Transverse colon (tissue), 4 donors: ENCODE measurements around the gene TRIB2. TPM values are rescaled to one million over a fixed set of nuclear protein-coding genes. Genes with fewer than 3 reads are reported as not detected.

ENCODE experiments used
- DNase-seq: peaks from one replicate; pipeline ENCODE4 v3.0.0-alpha.2; 2019
- H3K27ac ChIP-seq, 4 donors: fragments of 200-600 bp; sonication (generic); 2 replicates each; pipeline ENCODE4 v1.5.1; 2016 to 2018; ENCODE audit warnings: inconsistent platforms in 4 of 4
- H3K27me3 ChIP-seq: fragments of 200-600 bp; sonication (generic); 2 replicates; pipeline ENCODE4 v1.5.1; 2017; ENCODE audit warnings: inconsistent platforms
- H3K36me3 ChIP-seq, 4 donors: fragments of 200-600 bp; sonication (generic); 2 replicates each; pipeline ENCODE4 v1.5.1; 2017 to 2019; ENCODE audit warnings: inconsistent platforms in 4 of 4
- H3K4me1 ChIP-seq, 4 donors: fragments of 200-600 bp; sonication (generic); 2 replicates each; pipeline ENCODE4 v1.5.1; 2017 to 2020; ENCODE audit warnings: inconsistent platforms in 4 of 4
- H3K4me3 ChIP-seq, 4 donors: fragments of 200-600 bp; sonication (generic); 1 replicate in 1 of 4; 2 replicates in 3 of 4; pipeline versions ENCODE4 v1.5.1 to v1.6.1; 2017 to 2019; ENCODE audit warnings: inconsistent platforms in 4 of 4
- H3K9me3 ChIP-seq, 2 donors: fragments of 200-600 bp; sonication (generic); 2 replicates each; pipeline ENCODE4 v1.5.1; 2017 to 2019; ENCODE audit warnings: inconsistent platforms in 2 of 2
- EP300 ChIP-seq: sonication (generic); formaldehyde crosslinking; IDR thresholded peaks from one replicate; pipeline ENCODE4 v1.6.1; 2017; ENCODE audit warnings: antibody characterized with exemption, low read depth
- POLR2A ChIP-seq: fragments of 450-650 bp; IDR thresholded peaks from one replicate; pipeline ENCODE4 v1.6.1; 2016; ENCODE audit warnings: antibody characterized with exemption, mild to moderate bottlenecking, moderate library complexity
- POLR2AphosphoS5 ChIP-seq, 3 donors: sonication (generic); formaldehyde crosslinking; IDR thresholded peaks; one replicate each; pipeline ENCODE4 v1.6.1; 2016; ENCODE audit warnings: antibody characterized with exemption in 3 of 3
- WGBS, 2 donors: methylation state at CpG; one replicate each; pipeline ENCODE4 v1.1.5; 2018; ENCODE audit warnings: low coverage in 1 of 2; 5-methylcytosine and 5-hydroxymethylcytosine counted together
- in situ Hi-C, 4 donors: fragments of 200-750 bp; cut with MboI; loops; one replicate each; pipeline versions ENCODE4 v1.15.0 to v1.15.1; 2017; ENCODE audit warnings: low sequenced_read_pairs in 3 of 4, low pct_ligation_motif_present in 1 of 4, low pct_unique_long_range_greater_than_20kb in 1 of 4
- intact Hi-C: fragments of 100-400 bp; cut with DNase I; formaldehyde crosslinking; loops from one replicate; pipeline ENCODE4 v1.15.1; 2023; ENCODE audit warnings: low total_unique reads
- total RNA-seq, 4 donors: library from RNA; depleted of rRNA; stranded (reverse); fragments of >200 nt; gene quantifications; one replicate each; pipeline ENCODE4 v1.1.0, GENCODE V29; 2016
- TF ChIP-seq, protein P1 (sequence below), 5 experiments: fragments of 200-600 bp in 3 of 5; fragments of 450-650 bp in 2 of 5; sonication (generic) in 3 of 5; IDR thresholded peaks; 1 replicate in 2 of 5; 2 replicates in 3 of 5; pipeline ENCODE4 v1.5.1; 2016 to 2017; ENCODE audit warnings: antibody characterized with exemption in 5 of 5, inconsistent platforms in 3 of 5, mild to moderate bottlenecking in 2 of 5, moderate library complexity in 1 of 5

TRIB2 gene
- total RNA-seq, 4 donors from 2014 or later = 14.2 to 109 (median 36.1) TPM

GRCh38 chr2:12684471-12684936, 32.2 kb upstream of the TRIB2 start:
- no peaks in the 10 kb centered on the region for H3K36me3 ChIP-seq
- H3K9me3 ChIP-seq = no peaks in the 10 kb centered on the region
- peak overlapping the region; percentile 38 to 78 (median 60) for H3K27ac ChIP-seq
- no peak overlapping the region for H3K4me3 ChIP-seq
- TF ChIP-seq POLR2A = no peak
- TF ChIP-seq, protein P1, sequence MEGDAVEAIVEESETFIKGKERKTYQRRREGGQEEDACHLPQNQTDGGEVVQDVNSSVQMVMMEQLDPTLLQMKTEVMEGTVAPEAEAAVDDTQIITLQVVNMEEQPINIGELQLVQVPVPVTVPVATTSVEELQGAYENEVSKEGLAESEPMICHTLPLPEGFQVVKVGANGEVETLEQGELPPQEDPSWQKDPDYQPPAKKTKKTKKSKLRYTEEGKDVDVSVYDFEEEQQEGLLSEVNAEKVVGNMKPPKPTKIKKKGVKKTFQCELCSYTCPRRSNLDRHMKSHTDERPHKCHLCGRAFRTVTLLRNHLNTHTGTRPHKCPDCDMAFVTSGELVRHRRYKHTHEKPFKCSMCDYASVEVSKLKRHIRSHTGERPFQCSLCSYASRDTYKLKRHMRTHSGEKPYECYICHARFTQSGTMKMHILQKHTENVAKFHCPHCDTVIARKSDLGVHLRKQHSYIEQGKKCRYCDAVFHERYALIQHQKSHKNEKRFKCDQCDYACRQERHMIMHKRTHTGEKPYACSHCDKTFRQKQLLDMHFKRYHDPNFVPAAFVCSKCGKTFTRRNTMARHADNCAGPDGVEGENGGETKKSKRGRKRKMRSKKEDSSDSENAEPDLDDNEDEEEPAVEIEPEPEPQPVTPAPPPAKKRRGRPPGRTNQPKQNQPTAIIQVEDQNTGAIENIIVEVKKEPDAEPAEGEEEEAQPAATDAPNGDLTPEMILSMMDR (IDR thresholded peaks at IDR 0.05) = no peak
- peak in 2 of 3 donors; percentile 44 to 50 for TF ChIP-seq POLR2AphosphoS5 (IDR thresholded peaks at IDR 0.05)
- DNase-seq = no peak
- WGBS, 2 donors = 43 to 52% methylated on average over 5 of the region's 5 CpGs
- peaks cover 0 to 13% (median 0%) of the 10 kb centered on the region in 4 donors for H3K4me1 ChIP-seq
- intact Hi-C loops (no loop called here), in situ Hi-C loops (no loop called here)
- H3K27me3 ChIP-seq = no peaks in the 10 kb centered on the region

DNA sequence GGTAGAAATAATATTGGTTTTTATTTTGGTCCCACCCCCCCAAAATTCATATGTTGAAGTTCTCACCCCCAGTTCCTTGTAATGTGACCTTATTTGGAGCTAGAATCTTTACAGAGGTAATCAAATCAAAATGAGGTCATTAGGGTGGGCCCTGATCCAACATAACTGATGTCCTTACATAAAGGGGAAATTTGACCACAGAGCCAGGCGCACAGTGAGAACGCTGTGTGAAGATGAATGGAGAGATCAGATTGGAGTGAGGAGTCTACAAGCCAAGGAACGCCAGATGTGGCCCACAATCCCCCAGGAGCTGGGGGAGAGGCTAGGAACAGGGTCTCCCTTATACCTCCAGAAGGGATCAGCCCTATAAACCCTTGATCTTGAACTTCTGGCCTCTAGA, 31.6 kb upstream of the TRIB2 start:
- peak overlapping the region; percentile 38 to 78 (median 60) for H3K27ac ChIP-seq
- intact Hi-C loops = no loop called here
- DNase-seq = no peak
- H3K27me3 ChIP-seq = no peaks in the 10 kb centered on the region
- in situ Hi-C loops = no loop called here
- 69% methylated on average over 3 of the region's 3 CpGs; no CpG with 5 or more reads in 1 of the 2 donors for WGBS, 2 donors
- peaks cover 0 to 13% (median 0%) of the 10 kb centered on the region in 4 donors for H3K4me1 ChIP-seq
- no peak overlapping the region for H3K4me3 ChIP-seq
- no peaks in the 10 kb centered on the region for H3K36me3 ChIP-seq
- no peaks in the 10 kb centered on the region for H3K9me3 ChIP-seq
- TF ChIP-seq EP300 (no peak), POLR2AphosphoS5 (IDR thresholded peaks at IDR 0.05) (peak in 1 of 3 donors; percentile 11)

DNA sequence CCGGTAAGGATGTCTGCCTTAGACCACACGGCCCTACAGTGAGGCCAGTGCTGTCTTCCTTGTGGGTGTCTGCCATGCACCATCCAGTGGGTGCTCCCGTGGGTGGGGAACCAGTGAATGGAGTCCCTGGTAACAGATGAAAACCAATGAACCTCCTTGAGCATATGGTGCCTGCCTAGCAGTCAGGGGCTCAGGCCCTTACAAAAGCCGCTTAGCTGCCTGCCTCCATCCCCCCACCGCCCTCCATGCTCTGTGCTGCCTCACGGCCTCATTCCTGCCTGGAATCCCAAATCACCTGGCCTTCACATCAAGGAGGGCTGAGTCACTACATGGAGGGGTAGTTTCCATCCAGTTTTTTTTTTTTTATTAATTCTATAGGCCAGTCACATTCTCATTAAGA, 30.8 kb upstream of the TRIB2 start:
- Histone ChIP-seq H3K36me3 (no peaks in the 10 kb centered on the region), H3K4me1 (peaks cover 0 to 13% (median 0%) of the 10 kb centered on the region in 4 donors), H3K9me3 (no peaks in the 10 kb centered on the region), H3K27me3 (no peaks in the 10 kb centered on the region), H3K27ac (peak overlapping the region; percentile 38 to 78 (median 60)), H3K4me3 (no peak overlapping the region)
- DNase-seq = no peak
- intact Hi-C loops = no loop called here
- WGBS, 2 donors = 80 to 93% methylated on average over 1 to 6 of the region's 6 CpGs
- in situ Hi-C loops = no loop called here
- TF ChIP-seq POLR2A = no peak
- TF ChIP-seq POLR2AphosphoS5 (IDR thresholded peaks at IDR 0.05) = no peak
- TF ChIP-seq EP300 = no peak

DNA sequence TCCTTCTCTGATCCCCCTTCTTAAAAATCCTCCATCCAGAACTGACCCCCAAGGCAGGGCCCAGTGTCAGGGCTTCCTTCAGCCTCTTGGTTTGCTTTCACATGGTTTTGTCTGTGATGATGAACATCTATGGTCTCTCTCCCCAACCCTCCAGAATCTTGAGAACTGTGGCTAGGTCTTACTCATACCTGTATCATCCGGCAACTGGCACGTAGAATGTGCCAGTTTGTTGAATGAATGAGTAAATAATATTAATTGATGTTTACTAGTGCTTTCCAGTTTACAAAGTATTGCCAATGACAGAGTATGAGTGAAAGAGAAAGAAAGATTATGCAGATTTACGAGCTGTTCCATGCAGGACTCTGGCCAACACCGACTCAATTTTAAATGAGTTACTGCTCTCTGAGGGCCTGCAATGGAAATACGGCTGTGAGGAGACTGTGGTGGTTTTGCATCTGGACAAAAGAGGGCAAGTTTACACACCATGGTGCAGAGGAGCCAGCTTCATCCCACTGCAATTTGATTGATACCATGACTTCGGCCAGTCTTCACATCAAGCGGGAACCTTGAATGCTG, 29.9 kb upstream of the TRIB2 start:
- TF ChIP-seq POLR2AphosphoS5 (IDR thresholded peaks at IDR 0.05) (no peak), EP300 (no peak), POLR2A (no peak)
- TF ChIP-seq, protein P1 (IDR thresholded peaks at IDR 0.05) = no peak
- Histone ChIP-seq H3K27me3 (no peaks in the 10 kb centered on the region), H3K9me3 (no peaks in the 10 kb centered on the region), H3K27ac (no peak overlapping the region), H3K4me3 (no peak overlapping the region), H3K36me3 (no peaks in the 10 kb centered on the region), H3K4me1 (peaks cover 0 to 13% (median 0%) of the 10 kb centered on the region in 4 donors)
- no peak for DNase-seq
- WGBS, 2 donors = 59 to 67% methylated on average over 3 to 7 of the region's 7 CpGs
- in situ Hi-C loops = no loop called here
- intact Hi-C loops = no loop called here

GRCh38 chr2:12688091-12688490, 28.6 kb upstream of the TRIB2 start:
- TF ChIP-seq, protein P1 (IDR thresholded peaks at IDR 0.05) = no peak
- TF ChIP-seq EP300 = no peak
- no peak for TF ChIP-seq POLR2A
- no peak for TF ChIP-seq POLR2AphosphoS5 (IDR thresholded peaks at IDR 0.05)
- no peak for DNase-seq
- Histone ChIP-seq H3K9me3 (no peaks in the 10 kb centered on the region), H3K4me1 (peaks cover 0 to 13% (median 0%) of the 10 kb centered on the region in 4 donors), H3K4me3 (no peak overlapping the region), H3K27me3 (no peaks in the 10 kb centered on the region), H3K36me3 (no peaks in the 10 kb centered on the region), H3K27ac (no peak overlapping the region)
- intact Hi-C loops (no loop called here), in situ Hi-C loops (no loop called here)
- WGBS, 2 donors = 67 to 82% methylated on average over 1 to 4 of the region's 4 CpGs
